ENCODE data around the gene GSDMA.

The GSDMA gene, protein sequence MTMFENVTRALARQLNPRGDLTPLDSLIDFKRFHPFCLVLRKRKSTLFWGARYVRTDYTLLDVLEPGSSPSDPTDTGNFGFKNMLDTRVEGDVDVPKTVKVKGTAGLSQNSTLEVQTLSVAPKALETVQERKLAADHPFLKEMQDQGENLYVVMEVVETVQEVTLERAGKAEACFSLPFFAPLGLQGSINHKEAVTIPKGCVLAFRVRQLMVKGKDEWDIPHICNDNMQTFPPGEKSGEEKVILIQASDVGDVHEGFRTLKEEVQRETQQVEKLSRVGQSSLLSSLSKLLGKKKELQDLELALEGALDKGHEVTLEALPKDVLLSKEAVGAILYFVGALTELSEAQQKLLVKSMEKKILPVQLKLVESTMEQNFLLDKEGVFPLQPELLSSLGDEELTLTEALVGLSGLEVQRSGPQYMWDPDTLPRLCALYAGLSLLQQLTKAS

DNA sequence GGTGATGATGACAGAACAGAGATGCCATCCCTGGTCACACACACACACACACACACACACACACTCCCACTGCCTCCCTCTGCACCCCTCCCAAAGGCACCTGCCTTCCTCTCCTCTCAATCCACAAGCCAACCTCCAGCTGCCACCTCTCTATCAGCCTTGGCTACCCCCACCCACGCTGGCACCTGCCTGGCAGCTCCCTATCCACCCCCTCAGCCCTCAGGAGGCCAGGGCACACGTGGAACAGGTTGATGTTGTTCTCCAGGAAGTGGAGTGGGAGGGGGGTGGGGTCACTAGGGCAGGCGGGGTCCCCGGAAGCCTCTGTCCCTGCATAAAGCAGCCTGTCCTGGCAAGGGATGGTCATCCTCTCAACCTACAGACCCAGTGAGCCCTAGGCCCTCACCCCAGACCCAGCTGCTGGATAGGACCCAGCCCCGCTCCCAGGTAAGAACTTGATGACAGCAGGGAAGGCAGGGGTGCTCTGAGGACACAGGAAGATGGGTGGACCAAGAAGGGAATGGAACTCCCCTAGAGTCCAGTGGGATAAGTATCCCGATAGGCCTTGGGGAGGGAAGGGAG is at the start of gene GSDMA:
Gene GSDMA (plus strand): TSS at position 363 of the 579 bp plus-strand sequence. CDS start 2,684 bp downstream, outside the sequence.
- no peak for DNase-seq

DNA sequence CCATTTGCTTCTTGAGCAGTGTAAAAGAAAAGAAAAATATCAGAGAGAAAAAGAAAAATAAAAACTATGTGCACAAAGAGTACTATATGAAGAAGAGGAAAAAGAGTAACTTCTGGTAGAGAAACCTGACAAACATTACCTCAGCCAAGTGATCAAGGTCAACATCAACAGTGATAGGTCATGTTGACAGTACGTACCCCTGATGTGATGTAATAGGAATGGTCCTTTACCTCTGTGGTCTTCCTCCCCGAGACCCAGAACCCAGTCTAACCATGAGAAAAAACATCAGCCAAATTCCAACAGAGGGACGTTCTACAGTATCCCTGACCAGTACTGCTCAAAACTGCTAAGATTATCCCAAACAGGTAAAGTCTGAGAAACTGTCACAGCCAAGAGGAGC is 48.8 kb upstream of the GSDMA start:
- DNase-seq, result no peak

DNA sequence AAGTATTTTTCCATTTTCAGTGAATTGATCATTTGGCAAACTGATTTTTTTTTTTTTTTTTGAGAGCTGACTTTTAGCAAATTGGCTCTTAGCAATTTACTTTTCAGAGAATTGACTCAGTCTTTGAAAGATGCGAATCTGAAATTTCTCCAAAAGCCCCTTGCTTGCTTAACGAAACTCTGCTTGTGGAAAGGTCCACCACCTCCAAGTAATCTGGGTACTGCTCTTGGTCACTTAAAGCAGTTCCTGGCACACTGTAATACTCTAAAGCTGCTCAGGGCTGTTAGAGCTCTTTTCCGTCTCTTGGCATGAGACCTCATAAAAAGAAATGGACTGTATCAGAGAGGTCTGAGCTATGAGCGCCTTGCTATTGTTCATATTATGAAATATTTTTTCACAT is 47.2 kb upstream of the GSDMA start:
- DNase-seq, result no peak

DNA sequence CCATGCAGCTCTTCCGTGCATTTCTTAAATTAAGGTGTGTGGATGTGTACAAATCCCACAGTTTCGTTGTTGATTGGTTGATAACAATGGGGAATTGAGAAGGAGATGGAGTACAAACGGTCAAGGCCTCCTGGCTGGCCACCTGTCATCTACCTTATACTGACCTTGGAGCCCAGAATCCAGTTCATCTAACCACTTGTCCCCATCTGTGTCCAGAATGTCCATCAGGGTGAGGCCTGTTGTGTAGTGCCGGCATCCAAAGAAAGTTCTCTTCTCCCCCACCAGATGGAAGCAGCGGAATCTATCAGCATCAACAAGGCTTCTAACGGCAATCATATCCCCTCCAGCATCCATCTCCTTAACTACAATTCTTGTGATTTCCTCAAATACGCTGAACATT is 45.9 kb upstream of the GSDMA start:
- no peak for DNase-seq

DNA sequence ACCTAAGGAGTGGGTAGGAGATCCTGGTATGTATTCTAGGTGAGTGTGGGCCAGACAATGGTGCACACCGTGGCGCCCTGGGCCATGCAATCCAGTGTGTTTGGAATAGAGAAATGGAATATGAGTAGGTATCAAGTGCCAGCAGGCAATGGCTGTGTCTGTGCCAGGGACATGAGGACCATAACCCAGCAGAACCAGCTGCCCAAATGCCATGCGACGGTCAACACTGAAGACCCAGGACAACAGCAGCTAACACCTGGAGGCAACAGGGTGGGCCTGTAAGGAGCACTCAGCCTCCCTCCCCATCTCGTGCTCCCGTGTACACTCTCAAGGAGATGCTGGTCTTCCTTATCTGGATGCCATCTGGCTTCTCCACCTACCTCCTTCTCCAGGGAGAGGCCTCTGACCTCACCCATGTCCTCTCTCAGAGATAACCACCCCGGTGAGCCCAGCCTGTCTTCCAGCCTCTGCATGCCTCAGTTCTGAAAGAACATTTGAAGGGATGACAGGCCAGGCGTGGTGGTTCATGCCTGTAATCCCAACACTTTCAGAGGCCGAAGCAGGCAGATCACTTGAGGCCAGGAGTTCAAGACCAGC is 43.6 kb upstream of the GSDMA start:
- DNase-seq, result no peak

DNA sequence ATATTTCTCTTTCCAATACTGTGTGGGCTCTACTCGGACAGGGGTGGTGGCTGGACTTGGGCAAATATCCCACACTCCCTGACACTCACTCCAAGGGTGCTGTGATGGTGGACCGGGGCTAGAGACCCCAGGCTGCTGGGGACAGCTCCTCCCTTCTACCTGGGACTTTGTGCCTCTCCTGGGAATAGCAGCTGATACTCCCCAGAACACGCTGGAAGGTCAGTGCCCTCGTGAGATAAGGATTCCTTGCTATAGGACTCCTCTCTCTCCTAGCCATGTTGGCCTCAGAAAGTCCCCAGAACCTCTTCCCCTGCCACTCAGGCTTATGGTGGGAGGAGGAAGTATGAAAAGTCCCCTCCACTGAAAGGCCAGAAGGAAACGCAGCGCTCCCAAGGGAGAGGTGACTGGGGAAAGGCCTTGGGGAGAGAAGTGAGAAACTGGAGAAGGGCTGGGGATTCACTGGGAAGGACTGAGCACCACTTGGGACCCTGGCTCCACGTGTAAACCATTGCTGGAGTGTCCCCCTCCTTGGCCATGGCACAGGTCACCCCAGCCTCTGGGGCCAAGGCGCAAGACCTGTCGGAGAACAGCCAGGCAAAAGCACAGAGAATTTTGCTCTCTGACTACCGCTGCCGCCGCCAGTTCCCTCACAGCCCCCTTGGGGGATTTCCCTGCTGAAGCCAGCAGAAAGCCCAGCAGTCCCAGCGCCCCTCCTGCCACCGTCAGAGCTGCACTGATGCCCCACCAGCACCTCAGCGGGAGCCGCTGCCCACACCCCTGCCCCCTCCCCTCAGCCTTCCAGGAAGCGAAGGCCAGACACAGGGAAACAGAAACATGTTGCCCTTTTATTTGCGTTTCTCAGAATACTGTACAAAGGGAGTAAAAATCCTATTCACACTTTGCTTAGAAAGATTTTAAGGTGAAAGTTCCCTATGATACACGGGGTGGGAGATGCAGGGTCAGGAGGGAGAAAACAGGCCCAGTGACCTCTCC is 42.3 kb upstream of the GSDMA start:
- DNase-seq, result no peak

DNA sequence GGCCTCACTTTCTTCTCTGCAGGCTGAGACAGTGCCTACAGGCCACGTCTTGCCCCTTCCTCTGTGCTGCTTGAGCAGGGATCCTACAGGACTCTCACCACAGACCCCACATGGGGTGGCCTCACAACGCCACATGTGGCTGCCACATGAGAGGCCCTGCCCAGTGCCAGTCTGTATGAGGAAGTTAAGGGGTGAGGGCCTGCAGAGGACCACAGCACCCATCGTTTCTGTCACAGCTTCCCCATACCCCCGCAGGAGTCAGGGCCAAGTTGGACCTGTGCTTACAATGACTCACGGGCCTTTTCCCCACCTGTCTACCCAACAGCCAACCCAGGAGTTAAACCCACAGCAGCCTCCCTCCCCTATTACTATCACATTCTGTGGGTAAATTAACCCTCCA is 41.5 kb upstream of the GSDMA start:
- no peak for DNase-seq

DNA sequence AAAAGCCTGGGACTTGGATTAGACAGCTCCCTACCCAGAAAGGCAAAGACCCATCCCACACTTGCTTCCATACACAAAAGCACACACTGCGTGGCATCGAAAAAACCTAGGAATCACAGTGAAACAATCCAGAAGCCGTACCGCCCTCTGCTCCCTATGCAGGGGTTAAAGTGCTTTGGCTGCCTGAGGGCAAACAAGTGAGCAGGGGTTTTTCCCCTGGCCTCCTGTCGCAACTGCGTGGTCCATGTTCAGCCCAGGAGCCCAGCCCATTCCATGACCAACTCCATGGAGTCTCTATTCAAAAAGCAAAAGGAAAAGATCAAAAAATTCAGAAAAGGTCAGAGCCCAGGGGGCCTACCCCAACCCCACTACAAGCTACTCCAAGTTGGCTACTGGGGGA is 40.8 kb upstream of the GSDMA start:
- DNase-seq, result no peak

DNA sequence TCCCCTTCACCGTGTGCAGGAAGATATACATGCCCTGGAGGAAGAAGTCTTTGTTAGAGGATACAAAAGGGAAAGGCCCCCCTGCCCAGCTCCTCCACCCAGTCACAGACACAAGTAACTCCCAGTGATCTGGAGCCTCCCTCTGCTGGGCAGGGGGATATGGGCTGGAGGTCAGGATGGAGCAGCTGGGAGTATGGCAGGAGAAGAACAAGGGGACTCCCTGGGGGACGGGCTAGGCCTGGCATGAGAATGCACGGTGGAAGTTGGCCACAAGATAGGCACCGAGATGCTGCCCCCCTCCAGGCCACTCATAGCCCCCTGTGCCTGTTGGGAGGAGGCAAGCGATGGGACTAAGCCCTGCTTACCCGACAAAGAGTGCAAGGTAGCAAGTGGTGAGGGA is 39.6 kb upstream of the GSDMA start:
- DNase-seq, result no peak

DNA sequence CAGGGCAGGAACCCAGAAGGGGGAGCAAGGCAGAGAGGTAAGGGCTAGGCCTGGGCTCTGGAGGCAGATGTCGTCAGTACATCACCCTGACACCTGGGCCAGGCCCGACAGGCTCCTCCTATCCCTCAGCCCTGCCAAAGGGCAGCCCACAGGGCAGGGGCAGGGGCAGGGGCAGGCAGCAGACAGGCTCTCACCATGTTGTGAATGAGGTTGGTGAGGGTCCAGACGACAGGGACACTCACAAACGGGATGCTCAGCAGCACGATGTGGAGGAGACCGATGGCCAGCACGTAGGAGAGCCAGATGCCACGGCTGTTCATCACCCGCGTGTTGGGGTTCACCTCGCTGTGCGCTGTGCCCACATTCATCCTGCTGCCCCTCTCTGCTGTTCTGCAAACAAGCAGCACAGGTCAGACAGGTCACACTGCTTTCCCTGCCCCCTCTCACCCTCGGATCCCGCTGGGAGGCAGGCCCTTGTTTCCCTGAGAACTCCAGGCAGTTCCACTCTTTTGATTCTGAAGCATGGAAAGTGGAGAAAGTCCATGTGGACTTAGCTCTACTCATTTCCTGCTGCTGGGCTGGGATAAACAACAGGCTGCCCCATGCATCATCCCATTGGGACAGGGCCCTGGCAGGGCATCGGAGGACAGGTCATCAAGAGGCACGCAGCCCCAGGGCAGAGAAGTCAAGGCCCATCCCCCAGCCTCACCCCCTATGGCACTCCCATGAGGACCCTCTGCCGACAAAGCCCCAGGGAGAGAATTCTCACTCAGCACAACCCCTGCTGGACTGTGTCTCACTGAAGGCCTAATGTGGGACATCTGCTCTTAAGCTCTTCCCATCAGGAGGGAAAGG is 38.7 kb upstream of the GSDMA start:
- no peak for DNase-seq

DNA sequence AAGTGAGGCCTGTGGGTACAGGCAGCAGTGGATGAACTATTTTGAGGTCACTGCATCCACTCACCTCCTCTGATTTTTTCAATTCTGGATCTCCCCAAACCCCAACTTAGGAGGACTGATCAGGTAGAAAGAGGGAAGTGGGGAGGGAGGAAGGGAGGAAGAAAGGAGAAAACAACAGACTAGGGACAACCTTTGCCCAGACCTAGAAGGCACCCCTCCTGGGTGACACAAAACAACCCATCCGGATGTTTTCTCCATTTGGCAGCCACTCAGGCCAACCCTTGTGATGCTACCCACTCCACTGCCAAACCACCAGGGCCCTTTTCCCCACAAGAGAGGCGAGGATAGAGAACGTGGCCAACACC is 38.1 kb upstream of the GSDMA start:
- DNase-seq, result no peak

DNA sequence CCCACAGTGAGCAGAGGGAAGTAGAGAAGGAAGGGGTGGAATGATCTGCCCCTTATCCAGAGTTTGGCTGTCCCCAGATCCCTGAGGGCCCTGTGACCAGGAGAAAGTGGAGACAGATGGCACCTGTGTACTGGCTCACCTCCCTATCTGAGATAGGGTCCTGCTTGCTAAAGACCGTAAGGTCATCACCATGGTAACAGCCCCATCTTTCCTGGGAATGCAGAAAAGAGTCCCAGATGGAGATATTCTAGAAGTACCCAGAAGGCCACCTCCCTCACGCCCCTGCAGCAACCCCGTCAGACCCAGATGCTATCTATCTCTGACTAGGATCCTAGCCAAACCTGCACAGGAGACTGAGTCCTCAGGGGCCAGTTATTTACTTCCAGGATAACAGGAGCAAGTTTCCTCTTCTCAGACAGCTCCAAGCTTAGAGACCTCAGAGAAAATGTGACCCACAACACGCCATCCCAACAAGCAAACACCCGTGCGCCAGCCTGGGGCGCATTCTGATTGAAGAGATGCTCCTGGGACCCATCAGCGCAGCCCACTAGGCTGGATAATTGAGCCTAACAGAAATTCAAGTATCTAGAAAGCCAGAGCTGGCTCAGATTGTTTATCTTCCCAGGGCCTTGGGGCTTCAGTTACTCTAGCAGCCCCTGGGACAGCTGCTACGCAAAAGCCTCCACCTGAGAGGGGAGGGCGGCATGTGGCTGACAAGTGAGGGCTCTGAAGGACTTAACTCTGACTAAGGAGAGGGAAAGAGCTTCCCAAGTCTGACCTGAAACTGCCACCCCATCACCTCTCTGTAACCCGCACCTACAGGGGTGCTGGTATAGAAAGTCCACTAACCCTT is 37.3 kb upstream of the GSDMA start:
- DNase-seq, result peak; percentile 41

DNA sequence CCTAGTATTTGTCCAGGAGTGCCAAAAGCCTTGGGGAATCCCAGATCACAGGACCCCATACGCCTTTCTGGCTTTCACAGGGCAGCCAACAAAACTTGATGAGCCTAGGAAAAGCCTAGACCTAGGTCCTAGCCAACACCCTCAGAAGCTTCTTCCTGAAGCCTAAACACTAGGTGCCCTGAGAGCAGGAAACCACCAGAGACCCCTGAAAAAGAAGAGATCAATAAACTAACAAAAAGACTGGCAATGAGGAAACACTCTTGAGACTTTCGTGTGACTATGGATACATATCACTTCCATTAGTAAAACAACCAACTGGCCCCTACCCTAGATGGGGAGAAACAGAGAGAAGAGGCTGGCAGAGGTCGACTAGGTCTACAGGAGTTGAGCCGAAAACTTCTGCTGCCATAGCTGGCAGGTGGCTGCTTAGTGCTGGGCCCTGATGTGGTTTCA is 36.6 kb upstream of the GSDMA start:
- no peak for DNase-seq

DNA sequence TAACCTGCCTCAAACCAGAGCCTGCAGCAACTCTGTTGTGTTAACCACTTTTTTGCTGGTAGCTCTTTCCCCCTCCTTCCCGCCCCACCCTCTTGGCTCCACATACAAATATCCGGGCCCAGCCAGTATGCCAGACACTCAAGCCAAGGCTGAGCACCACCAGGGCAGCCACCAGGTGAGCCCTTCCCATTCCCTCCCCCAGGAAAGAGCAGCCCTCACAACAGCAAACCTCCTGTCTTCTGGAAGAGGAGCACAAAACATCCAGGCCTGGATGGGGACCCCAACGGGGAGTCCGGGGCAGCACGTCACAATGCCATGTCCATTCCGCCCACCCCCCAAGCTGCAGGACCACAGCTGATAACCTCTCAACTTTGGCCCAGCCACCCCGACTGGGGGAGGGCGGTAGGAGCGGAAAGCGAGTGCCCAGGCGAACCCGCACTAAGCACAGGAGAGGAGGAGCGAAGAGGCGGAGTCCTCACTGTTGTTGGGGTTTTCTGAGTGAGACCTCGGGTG is 36.2 kb upstream of the GSDMA start:
- peak; percentile 84 for DNase-seq

DNA sequence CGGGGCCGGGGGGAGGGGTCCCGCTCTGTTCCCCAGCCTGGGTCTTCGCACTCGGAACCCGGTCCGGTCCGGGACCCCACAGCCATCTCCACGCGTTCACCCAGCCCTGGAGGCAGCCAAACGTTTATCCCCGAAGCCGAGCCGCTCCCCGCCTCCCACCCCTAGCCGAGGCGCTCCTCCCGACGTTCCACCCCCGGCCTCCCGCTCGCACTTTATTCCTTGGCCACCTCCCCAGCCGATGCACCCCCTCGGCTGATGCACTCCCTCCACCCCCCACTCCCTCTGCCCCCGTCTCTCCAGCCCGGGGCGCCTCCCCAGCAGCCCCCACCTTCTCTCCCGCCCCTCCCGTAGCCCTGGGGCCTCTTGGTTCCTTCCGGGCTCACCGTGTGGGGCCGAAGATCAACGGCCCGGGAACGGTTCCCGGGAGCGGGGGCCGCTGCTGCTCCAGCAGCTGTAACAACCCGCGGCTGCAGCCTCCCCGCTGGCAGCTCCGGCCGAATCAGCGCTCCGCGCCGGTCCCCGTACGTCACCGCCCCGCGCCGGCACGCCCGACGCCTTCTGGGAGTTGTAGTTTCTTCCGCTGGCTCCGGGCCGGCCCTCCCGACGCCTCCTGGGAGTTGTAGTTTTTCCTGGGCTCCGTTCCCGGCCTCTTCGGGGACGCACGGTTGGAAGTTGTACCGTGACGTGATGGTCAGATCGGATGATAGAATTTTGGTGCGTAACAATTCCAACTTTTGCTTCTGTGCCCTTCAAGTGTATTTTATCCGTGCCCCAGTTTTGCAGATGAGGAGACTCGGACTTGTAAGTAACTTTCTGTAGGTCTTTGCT is 35.5 kb upstream of the GSDMA start, which contains the start of the genes LRRC3C and ORMDL3:
Gene LRRC3C (plus strand): TSS at position 632 of the 828 bp plus-strand sequence. CDS start 13,792 bp downstream, outside the sequence.
Gene ORMDL3 (minus strand): TSS at position 501 of the 828 bp plus-strand sequence. CDS start 3,398 bp downstream, outside the sequence.
- peak; percentile 94 for DNase-seq

DNA sequence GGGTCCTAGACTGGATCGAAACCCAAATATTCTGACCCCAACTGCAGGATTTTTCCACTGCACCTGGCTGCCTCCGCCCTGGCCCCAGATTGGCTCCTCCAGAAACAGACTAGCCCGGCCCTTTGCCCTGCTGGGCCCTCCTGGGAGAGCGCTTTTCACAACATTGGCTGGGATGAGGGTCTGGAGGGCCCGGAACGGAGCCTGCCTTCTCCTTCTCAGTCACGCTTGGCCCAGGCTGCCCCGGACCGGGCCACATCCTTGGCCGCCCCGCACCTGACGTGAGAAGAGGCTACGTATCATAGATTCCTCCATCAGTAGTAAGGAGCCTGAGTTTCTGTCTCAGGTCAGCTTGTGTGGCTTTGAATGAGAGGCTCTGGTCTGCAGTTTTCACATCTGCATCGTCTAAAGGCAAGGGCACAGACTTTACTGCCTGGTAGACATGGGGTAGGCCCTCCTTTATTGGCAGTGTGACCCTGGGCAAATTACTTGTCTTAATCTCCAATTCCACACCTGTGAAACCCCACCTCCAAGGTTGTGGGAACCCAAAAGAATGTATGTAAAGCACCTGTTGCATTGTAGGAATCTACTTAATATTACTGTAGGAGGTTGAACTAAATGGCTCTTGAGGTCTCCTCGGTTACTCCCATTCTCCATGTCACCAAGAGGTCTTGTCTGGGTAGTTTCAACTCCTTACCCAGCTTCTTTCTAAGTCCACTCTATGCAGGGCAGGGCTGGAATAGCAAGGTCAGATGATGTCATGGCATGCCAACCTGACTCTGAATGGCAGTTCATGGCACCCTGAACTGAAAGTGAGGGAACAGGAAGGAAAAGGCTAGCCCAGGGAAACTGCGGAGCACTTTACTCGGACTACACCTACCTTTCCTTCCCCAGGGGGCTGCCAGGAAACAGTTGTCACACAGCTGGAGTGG is 34.6 kb upstream of the GSDMA start:
- peak; percentile 48 for DNase-seq

DNA sequence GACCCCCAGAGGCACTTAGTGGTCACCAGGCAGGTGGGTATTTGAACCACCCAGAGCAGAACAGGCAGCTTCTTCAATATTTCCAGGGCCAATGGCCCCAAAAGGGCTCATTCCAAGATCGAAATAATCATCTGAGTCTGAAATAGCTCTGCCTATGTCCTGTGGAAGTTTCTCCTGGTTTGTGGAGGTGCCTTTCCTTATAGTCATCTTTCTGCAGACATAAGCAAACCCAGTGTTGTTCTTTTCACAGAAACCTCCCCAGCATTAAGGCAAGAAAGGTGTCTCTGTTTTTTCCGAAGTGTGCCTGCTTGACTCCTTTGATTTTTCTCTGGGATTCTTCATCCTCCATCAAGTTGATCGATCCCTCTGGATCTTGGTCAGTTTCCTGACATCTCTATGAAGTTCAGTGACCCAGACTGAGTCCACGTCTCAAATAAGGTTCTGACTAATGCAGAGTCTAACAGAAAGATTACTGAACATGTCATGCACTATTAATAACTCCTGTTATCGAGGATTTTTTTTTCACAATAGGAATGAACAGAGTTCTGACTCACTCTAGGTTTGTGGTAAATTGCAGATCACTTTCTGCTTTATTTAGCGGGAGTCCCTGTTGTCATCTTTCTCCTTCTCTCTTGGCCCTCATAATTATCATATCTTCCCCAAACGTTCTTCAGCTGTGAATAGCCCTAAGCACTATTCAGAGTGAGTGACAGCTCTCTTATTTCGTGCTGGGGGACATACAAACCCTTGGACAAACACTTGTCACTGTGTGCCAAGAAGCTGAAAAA is 33.8 kb upstream of the GSDMA start:
- DNase-seq, result peak; percentile 28
